ENCODE results near the gene PRKAA1.

DNA sequence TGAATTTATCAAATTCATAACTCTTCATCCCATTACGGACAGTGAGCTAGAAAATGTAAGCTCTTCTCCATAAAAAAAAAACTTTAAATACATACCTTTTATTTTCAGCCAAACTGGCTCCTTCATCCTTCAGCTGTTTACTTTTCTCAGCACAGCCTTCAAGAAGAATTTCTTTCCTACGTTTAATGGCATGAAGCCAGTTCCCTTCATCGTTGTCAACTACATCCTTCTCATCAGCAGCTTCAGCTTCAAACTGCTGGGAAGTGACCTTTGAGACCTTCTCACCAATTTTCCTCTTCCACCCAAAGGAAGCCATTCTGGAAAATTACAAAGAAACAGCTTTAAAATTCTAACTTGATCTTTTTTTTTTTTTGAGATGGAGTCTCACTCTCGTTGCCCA is 51.5 kb downstream of the PRKAA1 start:
- no peak for TF ChIP-seq CTCF (IDR thresholded peaks at IDR 0.05)
- no peak for TF ChIP-seq POLR2A (IDR thresholded peaks at IDR 0.05)
